ENCODE measurements around the gene IQSEC1. TPM values are rescaled to one million over a fixed set of nuclear protein-coding genes. Genes with fewer than 3 reads are reported as not detected.

IQSEC1 gene
- total RNA-seq, 4 donors from 2014 or later = 31.9 to 35.8 (median 34.8) TPM

- intact Hi-C loops (cut with DNase I; ENCODE audit: low total_unique reads) = no loop called here
- DNase-seq (ENCODE audit: low spot score in 2 of 2) = no peak
- TF ChIP-seq POLR2A (IDR thresholded peaks at IDR 0.05) = no peak
- TF ChIP-seq, protein P1, sequence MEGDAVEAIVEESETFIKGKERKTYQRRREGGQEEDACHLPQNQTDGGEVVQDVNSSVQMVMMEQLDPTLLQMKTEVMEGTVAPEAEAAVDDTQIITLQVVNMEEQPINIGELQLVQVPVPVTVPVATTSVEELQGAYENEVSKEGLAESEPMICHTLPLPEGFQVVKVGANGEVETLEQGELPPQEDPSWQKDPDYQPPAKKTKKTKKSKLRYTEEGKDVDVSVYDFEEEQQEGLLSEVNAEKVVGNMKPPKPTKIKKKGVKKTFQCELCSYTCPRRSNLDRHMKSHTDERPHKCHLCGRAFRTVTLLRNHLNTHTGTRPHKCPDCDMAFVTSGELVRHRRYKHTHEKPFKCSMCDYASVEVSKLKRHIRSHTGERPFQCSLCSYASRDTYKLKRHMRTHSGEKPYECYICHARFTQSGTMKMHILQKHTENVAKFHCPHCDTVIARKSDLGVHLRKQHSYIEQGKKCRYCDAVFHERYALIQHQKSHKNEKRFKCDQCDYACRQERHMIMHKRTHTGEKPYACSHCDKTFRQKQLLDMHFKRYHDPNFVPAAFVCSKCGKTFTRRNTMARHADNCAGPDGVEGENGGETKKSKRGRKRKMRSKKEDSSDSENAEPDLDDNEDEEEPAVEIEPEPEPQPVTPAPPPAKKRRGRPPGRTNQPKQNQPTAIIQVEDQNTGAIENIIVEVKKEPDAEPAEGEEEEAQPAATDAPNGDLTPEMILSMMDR (IDR thresholded peaks at IDR 0.05) = no peak
- WGBS, 2 donors = 90 to 91% methylated on average over 8 of the region's 8 CpGs
- no peak overlapping the region for H3K4me3 ChIP-seq (ENCODE audit: low read depth, poor library complexity, severe bottlenecking)
These were observed 32.1 kb upstream of the IQSEC1 start for GRCh38 chr3:13105181-13105895.

- intact Hi-C loops (cut with DNase I; ENCODE audit: low total_unique reads) = no loop called here
- H3K4me3 ChIP-seq (ENCODE audit: low read depth, poor library complexity, severe bottlenecking) = no peak overlapping the region
- DNase-seq (ENCODE audit: low spot score in 2 of 2) = no peak
- WGBS, 2 donors = 91 to 92% methylated on average over 12 of the region's 12 CpGs
- no peak for TF ChIP-seq POLR2A (IDR thresholded peaks at IDR 0.05)
- TF ChIP-seq, protein P1 (IDR thresholded peaks at IDR 0.05) = no peak
These were observed 31.3 kb upstream of the IQSEC1 start for GRCh38 chr3:13104511-13104910.

- no peak for DNase-seq (ENCODE audit: low spot score in 2 of 2)
- H3K4me3 ChIP-seq (ENCODE audit: low read depth, poor library complexity, severe bottlenecking) = no peak overlapping the region
- WGBS, 2 donors = 82 to 83% methylated on average over 12 to 13 of the region's 13 CpGs
- TF ChIP-seq, protein P1 (IDR thresholded peaks at IDR 0.05) = no peak
- no peak for TF ChIP-seq POLR2A (IDR thresholded peaks at IDR 0.05)
- intact Hi-C loops (cut with DNase I; ENCODE audit: low total_unique reads) = no loop called here
These were observed 30.3 kb upstream of the IQSEC1 start for GRCh38 chr3:13103416-13104058.

- intact Hi-C loops (cut with DNase I; ENCODE audit: low total_unique reads) = no loop called here
- TF ChIP-seq, protein P1 (IDR thresholded peaks at IDR 0.05) = no peak
- no peak for TF ChIP-seq POLR2A (IDR thresholded peaks at IDR 0.05)
- no peak for DNase-seq (ENCODE audit: low spot score in 2 of 2)
- no peak overlapping the region for H3K4me3 ChIP-seq (ENCODE audit: low read depth, poor library complexity, severe bottlenecking)
- 76 to 79% methylated on average over 21 of the region's 21 CpGs for WGBS, 2 donors
These were observed 29.4 kb upstream of the IQSEC1 start for GRCh38 chr3:13102386-13103345.

- DNase-seq (ENCODE audit: low spot score in 2 of 2) = no peak
- WGBS, 2 donors = 90 to 94% methylated on average over 10 of the region's 10 CpGs
- intact Hi-C loops (cut with DNase I; ENCODE audit: low total_unique reads) = loop anchor here (10.0 kb wide), 2 partner anchors 355 to 785 kb away; partner anchors contain the start of gene WNT7A
- no peak overlapping the region for H3K4me3 ChIP-seq (ENCODE audit: low read depth, poor library complexity, severe bottlenecking)
- TF ChIP-seq POLR2A (IDR thresholded peaks at IDR 0.05) = no peak
- TF ChIP-seq, protein P1 (IDR thresholded peaks at IDR 0.05) = no peak
These were observed 26.5 kb upstream of the IQSEC1 start for GRCh38 chr3:13099707-13100106.

Measured in lower leg skin (tissue), 4 donors.